PC-3 (cell line): ENCODE results near the gene STMP1. TPM values are rescaled to one million over a fixed set of nuclear protein-coding genes. Genes with fewer than 3 reads are reported as not detected.

Experiments
- ATAC-seq: fragments of 200-7000 bp; cut with Tn5 transposase; 2 replicates; pipeline ENCODE4 v1.9.1; 2020; ENCODE audit warnings: mild to moderate bottlenecking, moderate library complexity
- BruUV-seq: library from RNA; stranded (reverse); fragments of 400-500 nt; replicated peaks from 2 replicates; lab custom pipeline; 2021; lab: Mats Ljungman, UMichigan
- CTCF ChIA-PET: fragments of 300-600 bp; sonication (Branson Sonifier 250); formaldehyde crosslinking; loops from one replicate; lab custom pipeline; 2022; ENCODE audit warnings: antibody characterized with exemption; lab: Charles Lee
- POLR2A ChIA-PET: fragments of 300-600 bp; sonication (Branson Sonifier 250); formaldehyde crosslinking; loops from one replicate; lab custom pipeline; 2022; ENCODE audit warnings: antibody characterized with exemption; ENCODE audit not compliant: unreplicated experiment; lab: Charles Lee
- DNase-seq: peaks from one replicate; pipeline ENCODE4 v3.0.0-alpha.2; 2015
- H2AFZ ChIP-seq: fragments of 300-600 bp; sonication (generic); 2 replicates; pipeline ENCODE4 v1.6.0; 2016; ENCODE audit warnings: antibody characterized with exemption, low read length
- H3F3A ChIP-seq: fragments of 300-600 bp; sonication (generic); one replicate; pipeline ENCODE4 v1.6.0; 2017; ENCODE audit warnings: antibody characterized with exemption, low read length, control low read depth, mild to moderate bottlenecking; ENCODE audit not compliant: unreplicated experiment
- H3K27ac ChIP-seq: fragments of 300-600 bp; sonication (generic); 2 replicates; pipeline ENCODE4 v1.5.1; 2016; ENCODE audit warnings: mild to moderate bottlenecking, low read length
- H3K27me3 ChIP-seq: fragments of 300-600 bp; sonication (generic); 2 replicates; pipeline ENCODE4 v1.6.1; 2016; ENCODE audit warnings: low read length, mixed read lengths
- H3K36me3 ChIP-seq: fragments of 300-600 bp; sonication (generic); 2 replicates; pipeline ENCODE4 v1.6.1; 2016; ENCODE audit warnings: low read depth, mixed run types, low read length, mixed read lengths
- H3K4me1 ChIP-seq: fragments of 300-600 bp; sonication (generic); 2 replicates; pipeline ENCODE4 v1.5.1; 2016; ENCODE audit warnings: low read length; ENCODE audit not compliant: insufficient read depth
- H3K4me2 ChIP-seq: fragments of 300-600 bp; sonication (generic); 2 replicates; pipeline ENCODE4 v1.6.0; 2016; ENCODE audit warnings: low read length
- H3K4me3 ChIP-seq: fragments of 300-600 bp; sonication (generic); 2 replicates; pipeline ENCODE4 v1.5.1; 2016; ENCODE audit warnings: mild to moderate bottlenecking, low read length, mixed read lengths
- H3K79me2 ChIP-seq: fragments of 300-600 bp; sonication (generic); 2 replicates; pipeline ENCODE4 v1.6.1; 2017; ENCODE audit warnings: low read length, mixed read lengths
- H3K9ac ChIP-seq: fragments of 300-600 bp; sonication (generic); 2 replicates; pipeline ENCODE4 v1.6.0; 2016; ENCODE audit warnings: mild to moderate bottlenecking, low read length
- H3K9me2 ChIP-seq: fragments of 300-600 bp; sonication (generic); replicated peaks from 2 replicates; pipeline ENCODE4 v1.6.1; 2016; ENCODE audit warnings: mixed run types, low read length, mixed read lengths
- H3K9me3 ChIP-seq: fragments of 300-600 bp; sonication (generic); 2 replicates; pipeline ENCODE4 v1.6.1; 2016; ENCODE audit warnings: low read length, mixed read lengths
- H4K20me1 ChIP-seq: fragments of 300-600 bp; sonication (generic); 2 replicates; pipeline ENCODE4 v1.6.1; 2016; ENCODE audit warnings: low read length, mixed read lengths
- EZH2 ChIP-seq: fragments of 300-600 bp; sonication (generic); IDR thresholded peaks from one replicate; pipeline ENCODE4 v1.6.1; 2017; ENCODE audit warnings: antibody characterized with exemption, mild to moderate bottlenecking, low read length; ENCODE audit not compliant: unreplicated experiment
- EZH2phosphoT487 ChIP-seq: fragments of 300-600 bp; sonication (generic); IDR thresholded peaks from 2 replicates; pipeline ENCODE4 v1.6.1; 2018; ENCODE audit warnings: mild to moderate bottlenecking, antibody characterized with exemption, low read length, borderline replicate concordance
- intact Hi-C: fragments of 100-400 bp; cut with micrococcal nuclease; formaldehyde crosslinking; loops from 2 replicates; pipeline ENCODE4 v1.9.0; 2023
- total RNA-seq: library from RNA; depleted of rRNA; stranded (reverse); fragments of >200 nt; gene quantifications from 2 replicates; pipeline ENCODE4 v1.2.3, GENCODE V29; 2014
- TF ChIP-seq, protein P1 (sequence below): fragments of 300-600 bp; sonication (generic); conservative IDR thresholded peaks from 2 replicates; pipeline ENCODE4 v1.5.1; 2017; ENCODE audit warnings: antibody characterized with exemption, low read depth, mild to moderate bottlenecking, low read length

STMP1 gene
- total RNA-seq, 1 experiment from 2014 or later = 8.8 TPM

DNA sequence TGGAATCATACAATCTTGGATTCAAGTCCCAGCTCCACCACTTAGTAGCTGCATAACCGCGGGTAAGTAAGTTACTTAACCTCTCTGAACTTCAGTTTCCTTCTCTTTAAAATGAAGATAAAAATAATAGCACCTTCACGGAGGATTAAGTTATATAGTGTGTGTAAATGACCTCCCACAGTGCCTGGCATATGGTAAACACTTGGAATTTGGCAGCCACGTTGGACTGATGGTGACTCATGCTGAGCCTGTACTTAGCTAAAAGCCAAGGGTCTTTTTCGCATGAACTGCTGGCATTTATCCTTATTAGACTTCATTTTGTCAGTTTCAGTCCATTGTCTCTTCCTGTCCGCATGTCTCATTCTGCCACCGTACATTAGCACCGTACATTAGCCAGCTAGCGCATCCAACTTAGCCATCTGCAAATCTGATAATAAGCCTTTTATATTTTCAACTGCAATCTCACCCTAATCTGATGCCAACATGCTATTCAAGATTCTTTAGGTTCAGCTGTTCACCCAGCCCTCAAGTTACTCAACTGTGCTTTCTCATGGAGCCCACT is 54.4 kb downstream of the STMP1 start:
- Histone ChIP-seq H3K4me1 (peaks cover 32% of the 10 kb centered on the region), H3K4me2 (peak overlapping the region; percentile 20), H3F3A (no peaks in the 10 kb centered on the region), H3K27ac (peak overlapping the region; percentile 51), H3K9me2 (no peaks in the 10 kb centered on the region), H2AFZ (no peak overlapping the region), H3K4me3 (no peak overlapping the region), H3K9me3 (no peaks in the 10 kb centered on the region), H3K9ac (no peak overlapping the region), H3K36me3 (no peaks in the 10 kb centered on the region), H3K27me3 (no peaks in the 10 kb centered on the region), H3K79me2 (no peaks in the 10 kb centered on the region), H4K20me1 (no peaks in the 10 kb centered on the region)
- intact Hi-C loops = loop anchor here (2.0 to 10.0 kb wide), 2 partner anchors 38 to 58 kb away; no protein-coding TSS in a partner anchor
- DNase-seq = peak; percentile 85
- ChIA-PET POLR2A (no interaction called here), CTCF (interaction anchor here (0.6 kb wide), 2 partner anchors 29 to 274 kb away, joined by 3 to 5 read pairs; no protein-coding TSS in a partner anchor)
- no TSS peak for BruUV-seq
- peak; percentile 74 for ATAC-seq
- TF ChIP-seq EZH2 = no peak

DNA sequence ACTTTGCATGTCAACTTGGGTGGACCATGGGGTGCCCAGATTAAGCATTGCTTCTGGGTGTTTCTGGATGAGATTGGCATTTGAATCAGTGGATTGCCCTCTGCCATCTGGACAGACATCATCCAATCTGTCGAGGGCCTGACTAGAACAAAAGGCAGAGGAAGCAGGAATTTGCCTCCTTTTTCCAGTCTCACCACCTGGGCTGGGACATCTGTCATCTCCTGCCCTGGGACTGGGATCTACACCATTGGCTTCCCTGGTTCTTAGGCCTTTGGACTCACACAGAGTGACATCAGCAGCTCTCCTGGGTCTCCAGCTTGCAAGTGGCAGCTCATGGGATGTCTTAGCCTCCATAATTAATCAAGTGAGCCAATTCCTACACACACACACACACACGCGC is 55.4 kb downstream of the STMP1 start:
- Histone ChIP-seq H3K27ac (no peak overlapping the region), H3K36me3 (no peaks in the 10 kb centered on the region), H3K27me3 (no peaks in the 10 kb centered on the region), H3F3A (no peaks in the 10 kb centered on the region), H3K4me2 (no peak overlapping the region), H3K9me2 (no peaks in the 10 kb centered on the region), H3K79me2 (no peaks in the 10 kb centered on the region), H3K9ac (no peak overlapping the region), H3K9me3 (no peaks in the 10 kb centered on the region), H3K4me3 (no peak overlapping the region), H2AFZ (no peak overlapping the region), H4K20me1 (no peaks in the 10 kb centered on the region), H3K4me1 (peaks cover 32% of the 10 kb centered on the region)
- DNase-seq (no peak), ATAC-seq (no peak)
- TF ChIP-seq EZH2phosphoT487 = no peak
- TF ChIP-seq, protein P1, sequence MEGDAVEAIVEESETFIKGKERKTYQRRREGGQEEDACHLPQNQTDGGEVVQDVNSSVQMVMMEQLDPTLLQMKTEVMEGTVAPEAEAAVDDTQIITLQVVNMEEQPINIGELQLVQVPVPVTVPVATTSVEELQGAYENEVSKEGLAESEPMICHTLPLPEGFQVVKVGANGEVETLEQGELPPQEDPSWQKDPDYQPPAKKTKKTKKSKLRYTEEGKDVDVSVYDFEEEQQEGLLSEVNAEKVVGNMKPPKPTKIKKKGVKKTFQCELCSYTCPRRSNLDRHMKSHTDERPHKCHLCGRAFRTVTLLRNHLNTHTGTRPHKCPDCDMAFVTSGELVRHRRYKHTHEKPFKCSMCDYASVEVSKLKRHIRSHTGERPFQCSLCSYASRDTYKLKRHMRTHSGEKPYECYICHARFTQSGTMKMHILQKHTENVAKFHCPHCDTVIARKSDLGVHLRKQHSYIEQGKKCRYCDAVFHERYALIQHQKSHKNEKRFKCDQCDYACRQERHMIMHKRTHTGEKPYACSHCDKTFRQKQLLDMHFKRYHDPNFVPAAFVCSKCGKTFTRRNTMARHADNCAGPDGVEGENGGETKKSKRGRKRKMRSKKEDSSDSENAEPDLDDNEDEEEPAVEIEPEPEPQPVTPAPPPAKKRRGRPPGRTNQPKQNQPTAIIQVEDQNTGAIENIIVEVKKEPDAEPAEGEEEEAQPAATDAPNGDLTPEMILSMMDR = no peak
- TF ChIP-seq EZH2 = no peak
- CTCF ChIA-PET = no interaction called here
- BruUV-seq = no TSS peak
- POLR2A ChIA-PET = no interaction called here
- intact Hi-C loops = loop anchor here (2.0 to 10.0 kb wide), 2 partner anchors 39 to 57 kb away; no protein-coding TSS in a partner anchor

DNA sequence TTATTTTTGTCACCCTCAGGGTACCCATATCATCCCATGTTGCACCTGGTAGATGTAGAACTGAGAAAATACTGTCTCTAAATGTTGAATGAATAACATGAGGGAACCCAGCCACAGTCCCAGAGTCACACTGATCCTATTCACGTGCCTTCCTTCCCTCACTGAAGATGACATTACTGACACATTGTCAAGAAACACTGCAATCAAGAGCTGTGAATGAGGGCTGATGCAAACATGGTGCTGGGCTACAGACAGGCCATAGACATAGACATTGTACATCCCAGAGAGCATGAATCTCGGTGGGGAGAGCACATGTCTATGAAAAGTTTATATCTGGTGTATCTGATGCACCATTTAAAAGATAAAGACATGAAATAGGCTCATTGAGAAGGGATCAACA is 55.9 kb downstream of the STMP1 start:
- H3K79me2 ChIP-seq = no peaks in the 10 kb centered on the region
- H3K9ac ChIP-seq = no peak overlapping the region
- TF ChIP-seq EZH2 (no peak), EZH2phosphoT487 (no peak)
- TF ChIP-seq, protein P1 = no peak
- POLR2A ChIA-PET = no interaction called here
- CTCF ChIA-PET = interaction anchor here (0.6 kb wide), 1 partner anchor 8 kb away, joined by 3 read pairs; no protein-coding TSS in a partner anchor
- no TSS peak for BruUV-seq
- ATAC-seq (no peak), DNase-seq (no peak)
- no peaks in the 10 kb centered on the region for H3K9me3 ChIP-seq
- no peak overlapping the region for H2AFZ ChIP-seq
- H3K27ac ChIP-seq = no peak overlapping the region
- no peak overlapping the region for H3K4me3 ChIP-seq
- peaks cover 32% of the 10 kb centered on the region for H3K4me1 ChIP-seq
- H3F3A ChIP-seq = no peaks in the 10 kb centered on the region
- H3K36me3 ChIP-seq = no peaks in the 10 kb centered on the region
- intact Hi-C loops = loop anchor here (10.0 kb wide), 1 partner anchor 57 kb away; no protein-coding TSS in a partner anchor
- no peaks in the 10 kb centered on the region for H3K27me3 ChIP-seq
- no peaks in the 10 kb centered on the region for H3K9me2 ChIP-seq
- H4K20me1 ChIP-seq = no peaks in the 10 kb centered on the region
- H3K4me2 ChIP-seq = no peak overlapping the region
